GM18505 (cell line): Measurements from ENCODE around the gene TTR.

ENCODE experiments used
- ATAC-seq: cut with Tn5 transposase; IDR thresholded peaks from one replicate; pipeline ENCODE4 v1.9.1; 2021; ENCODE audit not compliant: unreplicated experiment
- POLR2A ChIP-seq: IDR thresholded peaks from 4 replicates; pipeline ENCODE4 v1.6.1; 2011; ENCODE audit warnings: borderline replicate concordance; ENCODE audit not compliant: insufficient read depth, insufficient read length; ENCODE audit errors: extremely low read depth

TTR gene

GRCh38 chr18:31572368-31572767 is 19.3 kb upstream of the TTR start:
- no peak for TF ChIP-seq POLR2A
- no peak for ATAC-seq

GRCh38 chr18:31573051-31573450 is 18.6 kb upstream of the TTR start:
- no peak for ATAC-seq
- no peak for TF ChIP-seq POLR2A

- TF ChIP-seq POLR2A = no peak
- no peak for ATAC-seq
These were observed 17.3 kb upstream of the TTR start for GRCh38 chr18:31574359-31574758.

- ATAC-seq = no peak
- no peak for TF ChIP-seq POLR2A
These were observed 16.0 kb upstream of the TTR start for GRCh38 chr18:31575515-31576257.

GRCh38 chr18:31576670-31577069 is 15.0 kb upstream of the TTR start:
- TF ChIP-seq POLR2A = no peak
- ATAC-seq = no peak

DNA sequence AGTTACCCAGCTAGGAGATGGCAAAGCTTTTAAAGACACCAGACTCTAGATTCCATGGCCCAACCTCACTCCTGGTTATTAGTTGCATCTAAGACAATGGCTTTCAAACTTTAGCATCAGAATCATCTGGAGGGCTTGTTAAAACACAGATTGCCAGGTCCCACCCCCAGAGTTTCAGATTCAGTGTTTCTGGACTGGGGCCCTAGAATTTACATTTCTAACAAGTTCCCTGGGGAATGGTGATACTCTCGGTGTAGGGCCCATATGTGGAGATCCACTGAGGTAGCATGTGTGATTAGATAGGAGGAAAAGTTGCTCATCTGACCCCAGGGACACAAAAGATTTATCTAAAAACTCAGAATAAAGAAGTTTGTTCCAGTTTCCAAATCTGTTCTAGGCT is 14.5 kb upstream of the TTR start:
- ATAC-seq = no peak
- TF ChIP-seq POLR2A = no peak

DNA sequence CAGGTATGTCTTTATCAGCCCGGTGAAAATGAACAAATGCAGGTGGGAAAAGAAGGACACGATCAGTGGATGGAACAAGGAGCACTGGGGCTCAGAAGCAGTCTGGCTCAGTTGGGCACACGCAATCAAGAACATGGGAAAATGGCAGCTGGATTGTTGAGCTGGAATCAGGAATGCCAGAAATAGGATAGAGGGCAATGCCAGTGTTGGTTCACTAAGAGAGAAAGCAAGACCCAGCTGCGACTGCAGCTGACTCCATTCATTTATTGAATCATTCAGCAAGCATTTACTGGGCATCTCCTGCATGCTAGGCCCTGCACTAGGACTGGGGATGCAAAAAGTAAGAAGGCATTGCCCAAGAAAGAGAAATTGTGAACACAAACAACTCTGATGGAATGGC is 13.6 kb upstream of the TTR start:
- no peak for TF ChIP-seq POLR2A
- no peak for ATAC-seq

- no peak for TF ChIP-seq POLR2A
- ATAC-seq = no peak
These were observed 12.3 kb upstream of the TTR start for GRCh38 chr18:31579375-31579774.

DNA sequence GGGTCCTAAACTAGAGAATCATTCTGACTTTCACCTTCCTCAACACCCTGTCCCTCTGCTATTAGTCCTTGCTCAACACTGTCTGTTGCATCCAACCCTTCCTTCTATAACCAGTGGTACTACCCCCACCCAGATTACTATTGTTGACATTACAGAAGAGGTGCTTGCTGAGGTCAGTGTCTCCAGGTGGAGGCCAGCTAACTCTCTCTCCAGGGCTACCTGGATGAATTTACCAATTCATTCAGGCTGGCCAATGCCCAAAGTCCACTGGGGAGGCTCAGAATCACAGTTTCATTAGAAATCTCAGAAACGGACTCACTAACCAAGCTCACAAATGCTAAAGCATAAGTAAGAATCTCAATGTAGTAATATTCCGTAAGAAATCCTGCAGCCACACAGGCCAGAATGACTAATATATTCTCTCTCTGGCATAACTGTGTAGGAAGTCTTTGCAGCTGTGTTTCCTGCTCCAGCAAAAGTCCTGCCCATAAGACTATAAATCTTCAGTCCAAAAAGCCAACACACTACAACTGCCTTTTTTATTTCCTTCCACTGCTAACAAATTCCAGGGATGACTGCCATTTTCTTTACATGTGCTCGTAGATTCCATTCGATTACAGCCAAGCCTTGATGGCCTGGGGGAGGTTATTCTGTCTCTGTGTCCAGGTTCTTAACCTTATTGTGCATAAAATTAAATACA is 10.0 kb upstream of the TTR start:
- TF ChIP-seq POLR2A = no peak

DNA sequence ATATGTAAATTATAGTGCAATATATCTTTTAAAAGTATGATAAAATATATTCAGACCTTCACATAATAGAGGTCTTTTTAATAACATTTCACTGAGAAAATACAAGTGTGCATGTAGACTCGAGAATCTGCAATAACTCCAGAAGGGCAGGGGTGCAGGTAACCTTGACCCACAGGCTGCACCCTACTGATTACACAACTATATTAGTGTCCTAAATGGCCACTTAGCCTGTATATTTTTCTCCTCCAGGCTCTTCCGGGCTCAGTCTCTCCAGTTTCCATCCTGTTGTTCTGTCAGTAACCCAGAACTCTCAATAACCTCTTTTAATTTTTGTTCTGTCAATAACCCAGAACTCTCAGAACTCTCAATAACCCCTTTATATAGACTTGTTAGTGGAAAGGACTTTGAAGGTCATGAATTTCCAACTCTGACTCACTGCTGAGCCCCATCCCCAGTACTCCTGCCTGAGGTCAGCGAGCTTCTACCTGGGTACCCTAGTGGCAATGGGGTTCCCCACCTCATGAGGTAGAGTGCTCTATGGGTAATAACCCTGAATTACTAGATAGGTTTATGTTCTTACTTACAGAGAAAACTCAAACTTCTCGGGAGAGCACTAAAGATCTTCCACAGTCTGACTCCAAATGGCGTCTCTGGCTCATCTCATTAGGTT is 8.4 kb upstream of the TTR start:
- TF ChIP-seq POLR2A = no peak
- no peak for ATAC-seq

More for the DNA sequence above, 10.0 kb upstream of the TTR start:
- no peak for ATAC-seq

DNA sequence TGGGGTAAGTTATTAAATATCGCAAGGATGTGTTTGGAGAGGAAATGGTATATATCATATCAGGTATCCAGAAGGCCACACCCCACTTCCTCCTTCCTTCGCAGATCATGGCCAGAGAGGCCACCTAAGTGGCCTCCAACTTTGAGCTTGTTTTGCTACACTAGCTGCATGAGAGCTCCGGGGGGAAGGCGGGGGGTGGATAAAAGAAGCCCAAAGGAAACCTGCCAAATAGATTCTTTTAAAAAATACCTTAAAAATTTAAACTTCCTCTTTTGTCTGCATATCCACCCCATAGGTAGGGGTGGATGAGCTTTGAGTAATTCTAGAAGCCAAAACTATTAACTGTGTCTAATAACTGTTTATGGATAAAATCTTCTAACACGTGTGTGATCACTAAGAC is 5.7 kb upstream of the TTR start:
- no peak for TF ChIP-seq POLR2A
- no peak for ATAC-seq

- no peak for ATAC-seq
- TF ChIP-seq POLR2A = no peak
These were observed 5.1 kb upstream of the TTR start for GRCh38 chr18:31586616-31587015.

DNA sequence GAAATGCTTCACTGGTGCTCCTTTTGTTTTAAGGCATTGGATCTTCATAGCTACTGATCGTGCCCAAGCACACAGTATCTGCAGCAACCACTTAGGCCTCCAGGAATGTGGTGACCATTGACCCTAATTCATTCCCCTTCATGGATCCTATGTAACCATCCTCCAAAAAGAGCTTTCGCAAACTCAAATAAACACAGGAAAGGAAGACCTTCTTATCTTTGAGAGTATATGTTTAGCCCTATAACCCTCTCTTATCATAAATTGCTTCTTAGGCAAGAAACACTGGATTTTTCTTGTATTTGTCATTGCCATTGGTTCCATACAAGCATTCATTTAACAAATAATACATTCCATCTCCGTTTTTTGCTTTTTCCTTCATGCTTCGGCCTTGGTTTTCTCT is 4.1 kb upstream of the TTR start:
- no peak for ATAC-seq

GRCh38 chr18:31590570-31590969 is 1.1 kb upstream of the TTR start:
- ATAC-seq = no peak
- no peak for TF ChIP-seq POLR2A

More for the DNA sequence above, 4.1 kb upstream of the TTR start:
- no peak for TF ChIP-seq POLR2A
